K562 (cell line): ENCODE results near the gene ANKRD16. TPM values are rescaled to one million over a fixed set of nuclear protein-coding genes. Genes with fewer than 3 reads are reported as not detected.

Experiments
- ARID4B ChIP-seq: sonication (generic); formaldehyde crosslinking; IDR thresholded peaks from 2 replicates; pipeline ENCODE4 v1.8.0; 2022; ENCODE audit warnings: mild to moderate bottlenecking, missing genetic modification reagents
- CXXC5 ChIP-seq: fragments of 250-450 bp; sonication (Bioruptor Pico); IDR thresholded peaks from 2 replicates; pipeline ENCODE4 v1.8.0; 2022; ENCODE audit warnings: inconsistent platforms, mild to moderate bottlenecking, moderate library complexity
- HNRNPLL ChIP-seq: fragments of 200-400 bp; formaldehyde crosslinking; IDR thresholded peaks from 2 replicates; pipeline ENCODE4 v1.6.1; 2017; ENCODE audit warnings: low read length, low read depth, mild to moderate bottlenecking; ENCODE audit not compliant: poor library complexity, severe bottlenecking
- MAFK ChIP-seq: IDR thresholded peaks from 2 replicates; pipeline ENCODE4 v1.6.1; 2011; ENCODE audit warnings: low read length, improper control_type of control experiment
- NR2C2 ChIP-seq, 2 experiments: fragments of 200-800 bp in 1 of 2; sonication (Bioruptor generic) in 1 of 2; sonication (generic) in 1 of 2; formaldehyde crosslinking in 1 of 2; IDR thresholded peaks; 2 replicates each; pipeline versions ENCODE4 v1.6.1 to v1.8.0; 2016 to 2022; ENCODE audit warnings: mild to moderate bottlenecking in 1 of 2, missing compliant biosample characterization in 1 of 2, missing genetic modification characterization in 1 of 2, missing genetic modification reagents in 1 of 2
- PRDM10 ChIP-seq: fragments of 450-650 bp; IDR thresholded peaks from 2 replicates; pipeline ENCODE4 v1.6.1; 2018; ENCODE audit not compliant: partially characterized antibody
- SP1 ChIP-seq: sonication (generic); formaldehyde crosslinking; IDR thresholded peaks from 2 replicates; pipeline ENCODE4 v1.8.1; 2022; ENCODE audit warnings: mild to moderate bottlenecking, missing genetic modification reagents
- TEAD1 ChIP-seq, 2 experiments: fragments of 450-650 bp in 1 of 2; sonication (generic) in 1 of 2; formaldehyde crosslinking; IDR thresholded peaks; 2 replicates each; pipeline versions ENCODE4 v1.4.0 to v1.8.0; 2020 to 2022; ENCODE audit warnings: mild to moderate bottlenecking in 2 of 2, missing genetic modification reagents in 1 of 2
- ZKSCAN1 ChIP-seq: fragments of 150-350 bp; IDR thresholded peaks from 2 replicates; pipeline ENCODE4 v1.6.1; 2016; ENCODE audit warnings: low read depth, low read length
- ZNF507 ChIP-seq: conservative IDR thresholded peaks from 2 replicates; pipeline ENCODE4 v1.6.1; 2017; ENCODE audit warnings: missing genetic modification characterization, missing compliant biosample characterization
- polyA plus RNA-seq, 8 experiments: library from polyadenylated mRNA; depleted of rRNA in 4 of 8; stranded (reverse) in 5 of 8; unstranded in 3 of 8; fragments of >200 nt; fragmentation: Nextera tagmentation in 2 of 8; fragmentation: Illumina TruSeq in 1 of 8; extraction: Ambion mirVana in 2 of 8; extraction: Trizol in 1 of 8; gene quantifications; 2 replicates each; pipeline versions ENCODE4 v1.2.1 to v1.2.3, GENCODE V29; 2011 to 2014; ENCODE audit warnings: inconsistent platforms in 1 of 8, missing spikeins in 1 of 8
- total RNA-seq, 7 experiments: library from RNA; depleted of rRNA in 6 of 7; stranded (reverse); fragments of >200 nt in 6 of 7; fragmentation: Illumina TruSeq in 2 of 7; extraction: Trizol in 2 of 7; gene quantifications; 2 replicates each; pipeline versions ENCODE4 v1.2.1 to v1.2.3, GENCODE V29; 2011 to 2021; ENCODE audit warnings: low replicate concordance in 1 of 7
- TF ChIP-seq, protein P1 (sequence below): fragments of 250-450 bp; sonication (Bioruptor Pico); IDR thresholded peaks from 2 replicates; pipeline ENCODE4 v1.9.0; 2021; ENCODE audit warnings: mild to moderate bottlenecking, inconsistent platforms
- TF ChIP-seq, protein P2 (sequence below), 2 experiments: fragments of 450-650 bp; IDR thresholded peaks; 2 replicates each; pipeline ENCODE4 v1.6.1; 2016

The ANKRD16 gene
- total and polyA plus RNA-seq, 9 of the 15 experiments (the other 6 are each of a cell fraction or from before 2014, with no cell fraction given): 1.5 to 16.0 (median 9.5) TPM

GRCh38 chr10:5813341-5814109 is 76.2 kb downstream of the ANKRD16 start, which contains the start of gene GDI2 (continued):
- TF ChIP-seq, protein P1, sequence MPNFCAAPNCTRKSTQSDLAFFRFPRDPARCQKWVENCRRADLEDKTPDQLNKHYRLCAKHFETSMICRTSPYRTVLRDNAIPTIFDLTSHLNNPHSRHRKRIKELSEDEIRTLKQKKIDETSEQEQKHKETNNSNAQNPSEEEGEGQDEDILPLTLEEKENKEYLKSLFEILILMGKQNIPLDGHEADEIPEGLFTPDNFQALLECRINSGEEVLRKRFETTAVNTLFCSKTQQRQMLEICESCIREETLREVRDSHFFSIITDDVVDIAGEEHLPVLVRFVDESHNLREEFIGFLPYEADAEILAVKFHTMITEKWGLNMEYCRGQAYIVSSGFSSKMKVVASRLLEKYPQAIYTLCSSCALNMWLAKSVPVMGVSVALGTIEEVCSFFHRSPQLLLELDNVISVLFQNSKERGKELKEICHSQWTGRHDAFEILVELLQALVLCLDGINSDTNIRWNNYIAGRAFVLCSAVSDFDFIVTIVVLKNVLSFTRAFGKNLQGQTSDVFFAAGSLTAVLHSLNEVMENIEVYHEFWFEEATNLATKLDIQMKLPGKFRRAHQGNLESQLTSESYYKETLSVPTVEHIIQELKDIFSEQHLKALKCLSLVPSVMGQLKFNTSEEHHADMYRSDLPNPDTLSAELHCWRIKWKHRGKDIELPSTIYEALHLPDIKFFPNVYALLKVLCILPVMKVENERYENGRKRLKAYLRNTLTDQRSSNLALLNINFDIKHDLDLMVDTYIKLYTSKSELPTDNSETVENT: peak; percentile 84; the same call in 1 of the 2 replicates
- 0 out of 2 replicates have a peak, but pooled peaks have one; percentile 34 for TF ChIP-seq ZKSCAN1
- peak; percentile 84; the same call in 1 of the 2 replicates for TF ChIP-seq ARID4B
- TF ChIP-seq CXXC5 (CRISPR knock-in tag): peak; percentile 92
- TF ChIP-seq SP1 (CRISPR knock-in tag): no peak
- TF ChIP-seq TEAD1 (CRISPR knock-in tag; IDR thresholded peaks at IDR 0.05): peak in 1 of 2 experiments; percentile 79; a peak in 1 of 4 replicates
- TF ChIP-seq PRDM10: peak; percentile 81
- TF ChIP-seq ZNF507 (tag): no peak
- peak; percentile 61 for TF ChIP-seq HNRNPLL
- TF ChIP-seq NR2C2 (CRISPR knock-in tag; IDR thresholded peaks at IDR 0.05): no peak
- TF ChIP-seq NR2C2 (tag; IDR thresholded peaks at IDR 0.05): peak; percentile 59; the same call in 1 of the 2 replicates
- TF ChIP-seq MAFK: no peak
- TF ChIP-seq, protein P2, sequence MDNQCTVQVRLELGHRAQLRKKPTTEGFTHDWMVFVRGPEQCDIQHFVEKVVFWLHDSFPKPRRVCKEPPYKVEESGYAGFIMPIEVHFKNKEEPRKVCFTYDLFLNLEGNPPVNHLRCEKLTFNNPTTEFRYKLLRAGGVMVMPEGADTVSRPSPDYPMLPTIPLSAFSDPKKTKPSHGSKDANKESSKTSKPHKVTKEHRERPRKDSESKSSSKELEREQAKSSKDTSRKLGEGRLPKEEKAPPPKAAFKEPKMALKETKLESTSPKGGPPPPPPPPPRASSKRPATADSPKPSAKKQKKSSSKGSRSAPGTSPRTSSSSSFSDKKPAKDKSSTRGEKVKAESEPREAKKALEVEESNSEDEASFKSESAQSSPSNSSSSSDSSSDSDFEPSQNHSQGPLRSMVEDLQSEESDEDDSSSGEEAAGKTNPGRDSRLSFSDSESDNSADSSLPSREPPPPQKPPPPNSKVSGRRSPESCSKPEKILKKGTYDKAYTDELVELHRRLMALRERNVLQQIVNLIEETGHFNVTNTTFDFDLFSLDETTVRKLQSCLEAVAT (IDR thresholded peaks at IDR 0.05): no peak; a peak in 1 of 4 replicates
